CD4-positive, alpha-beta T cell treated with Interleukin-1 beta for 1 hour (primary cell): ENCODE measurements around the gene HCRT.
A peak's percentile ranks its signal among the peaks of the same experiment; 100 is the strongest.

ENCODE experiments used
- DNase-seq, 2 donors: peaks; one replicate each; pipeline ENCODE4 v3.0.0-alpha.2; 2020 to 2022

Gene HCRT

GRCh38 chr17:42136654-42137051 lies 48.6 kb downstream of the HCRT start:
- DNase-seq, result no peak

GRCh38 chr17:42135664-42136653 lies 49.3 kb downstream of the HCRT start:
- peak in 1 of 2 donors; percentile 34 for DNase-seq

GRCh38 chr17:42135151-42135550 lies 50.1 kb downstream of the HCRT start:
- no peak for DNase-seq
